SK-N-SH (cell line): ENCODE measurements around the gene RNF113B. TPM values are rescaled to one million over a fixed set of nuclear protein-coding genes. Genes with fewer than 3 reads are reported as not detected.

ENCODE experiments used
- CTCF ChIA-PET: fragments of 300-600, 350-600 bp; formaldehyde crosslinking; extraction: SDS; loops from one replicate; lab custom pipeline; 2021; lab: Yijun Ruan, JAX
- POLR2A ChIA-PET: fragments of 350-600 bp; sonication (Branson Sonifier 250); formaldehyde crosslinking; extraction: SDS; loops from one replicate; lab custom pipeline; 2020; ENCODE audit warnings: antibody characterized with exemption, inconsistent platforms; lab: Yijun Ruan, JAX
- DNase-seq: peaks from one replicate; pipeline ENCODE4 v3.0.0; 2012
- H2AFZ ChIP-seq: fragments of 200-600 bp; sonication (generic); 2 replicates; pipeline ENCODE4 v1.8.1; 2016; ENCODE audit warnings: antibody characterized with exemption, mild to moderate bottlenecking, low read depth
- H3F3A ChIP-seq: fragments of 200-600 bp; sonication (generic); replicated peaks from 2 replicates; pipeline ENCODE3; 2016; ENCODE audit warnings: antibody characterized with exemption, mild to moderate bottlenecking; ENCODE audit not compliant: insufficient read depth
- H3K27ac ChIP-seq, 2 experiments: fragments of 200-500 bp in 1 of 2; fragments of 200-600 bp in 1 of 2; sonication (Bioruptor generic) in 1 of 2; sonication (generic), shearing (Covaris generic) in 1 of 2; 2 replicates each; pipeline versions ENCODE4 v1.5.1 to v1.6.1; 2014 to 2016; ENCODE audit warnings: low read depth in 2 of 2, inconsistent platforms in 1 of 2, low read length in 1 of 2, mild to moderate bottlenecking in 1 of 2, mixed read lengths in 1 of 2
- H3K27me3 ChIP-seq: fragments of 200-600 bp; sonication (generic), shearing (Covaris generic); 2 replicates; pipeline ENCODE4 v1.6.1; 2016; ENCODE audit warnings: mixed run types; ENCODE audit not compliant: insufficient read depth
- H3K36me3 ChIP-seq, 2 experiments: fragments of 200-500 bp in 1 of 2; fragments of 200-600 bp in 1 of 2; sonication (Bioruptor generic) in 1 of 2; sonication (generic) in 1 of 2; replicated peaks in 1 of 2; 2 replicates each; pipeline versions ENCODE3 to v1.5.1; 2014 to 2016; ENCODE audit warnings: low read length in 1 of 2, mild to moderate bottlenecking in 1 of 2; ENCODE audit not compliant: insufficient read depth in 2 of 2, control insufficient read depth in 1 of 2
- H3K4me1 ChIP-seq, 2 experiments: fragments of 200-500 bp in 1 of 2; fragments of 200-600 bp in 1 of 2; sonication (Bioruptor generic) in 1 of 2; sonication (generic), shearing (Covaris generic) in 1 of 2; 2 replicates each; pipeline versions ENCODE4 v1.5.1 to v1.6.1; 2014 to 2016; ENCODE audit warnings: low read depth in 1 of 2, low read length in 1 of 2, mixed run types in 1 of 2; ENCODE audit not compliant: insufficient read depth in 2 of 2, control insufficient read depth in 1 of 2
- H3K4me2 ChIP-seq: fragments of 200-600 bp; sonication (generic), shearing (Covaris generic); 2 replicates; pipeline ENCODE4 v1.6.1; 2017; ENCODE audit warnings: mixed run types
- H3K4me3 ChIP-seq, 2 experiments: fragments of 200-500 bp in 1 of 2; fragments of 200-600 bp in 1 of 2; sonication (Bioruptor generic) in 1 of 2; sonication (generic), shearing (Covaris generic) in 1 of 2; 2 replicates each; pipeline versions ENCODE4 v1.5.1 to v1.8.1; 2014 to 2016; ENCODE audit warnings: low read depth in 2 of 2, inconsistent platforms in 1 of 2, low read length in 1 of 2, mild to moderate bottlenecking in 1 of 2, mixed read lengths in 1 of 2, moderate library complexity in 1 of 2
- H3K79me2 ChIP-seq: fragments of 200-600 bp; sonication (generic); 2 replicates; pipeline ENCODE4 v1.8.1; 2017; ENCODE audit warnings: mild to moderate bottlenecking; ENCODE audit not compliant: insufficient read depth
- H3K9ac ChIP-seq: fragments of 200-600 bp; sonication (generic); 2 replicates; pipeline ENCODE4 v1.6.1; 2017; ENCODE audit warnings: mixed run types
- H3K9me2 ChIP-seq: fragments of 200-600 bp; sonication (generic); 2 replicates; pipeline ENCODE4 v1.6.1; 2017; ENCODE audit warnings: mixed run types
- H3K9me3 ChIP-seq: fragments of 200-600 bp; sonication (generic); 2 replicates; pipeline ENCODE4 v1.6.1; 2017; ENCODE audit warnings: mixed run types, mild to moderate bottlenecking, moderate library complexity
- H4K20me1 ChIP-seq: fragments of 200-600 bp; sonication (generic); 2 replicates; pipeline ENCODE4 v1.6.1; 2017; ENCODE audit warnings: mild to moderate bottlenecking, mixed run types; ENCODE audit not compliant: insufficient read depth
- CTCF ChIP-seq: fragments of 200-600 bp; sonication (generic); IDR thresholded peaks from 2 replicates; pipeline ENCODE4 v1.6.1; 2017; ENCODE audit warnings: antibody characterized with exemption, mild to moderate bottlenecking, moderate library complexity
- ELF1 ChIP-seq: IDR thresholded peaks from 2 replicates; pipeline ENCODE4 v1.4.0; 2012
- EZH2phosphoT487 ChIP-seq: fragments of 200-600 bp; sonication (generic); IDR thresholded peaks from 2 replicates; pipeline ENCODE4 v1.6.1; 2017; ENCODE audit warnings: low read depth, mixed run types, mild to moderate bottlenecking, antibody characterized with exemption, moderate library complexity, borderline replicate concordance
- FOSL2 ChIP-seq: IDR thresholded peaks from 2 replicates; pipeline ENCODE4 v1.4.0; 2012; ENCODE audit warnings: low read depth, mild to moderate bottlenecking, moderate library complexity, borderline replicate concordance
- FOXJ3 ChIP-seq: sonication (generic); formaldehyde crosslinking; IDR thresholded peaks from 2 replicates; pipeline ENCODE4 v1.5.1; 2020; ENCODE audit warnings: mild to moderate bottlenecking, missing genetic modification reagents
- GABPA ChIP-seq: IDR thresholded peaks from 2 replicates; pipeline ENCODE4 v1.4.0; 2012; ENCODE audit warnings: low read depth, mild to moderate bottlenecking
- GATA2 ChIP-seq: sonication (generic); formaldehyde crosslinking; IDR thresholded peaks from 2 replicates; pipeline ENCODE4 v1.5.0; 2020; ENCODE audit warnings: mild to moderate bottlenecking, missing genetic modification reagents
- JUND ChIP-seq: IDR thresholded peaks from 2 replicates; pipeline ENCODE4 v1.4.0; 2012
- MEF2A ChIP-seq: IDR thresholded peaks from 2 replicates; pipeline ENCODE4 v1.4.0; 2012; ENCODE audit warnings: low read depth, borderline replicate concordance
- MXI1 ChIP-seq: IDR thresholded peaks from 2 replicates; pipeline ENCODE4 v1.6.1; 2012; ENCODE audit warnings: mild to moderate bottlenecking, low read depth, low read length, improper control_type of control experiment
- NFIC ChIP-seq: IDR thresholded peaks from 2 replicates; pipeline ENCODE4 v1.4.0; 2012; ENCODE audit warnings: borderline replicate concordance
- POLR2AphosphoS5 ChIP-seq: IDR thresholded peaks from 2 replicates; pipeline ENCODE4 v1.6.1; 2012; ENCODE audit warnings: low read depth, low read length
- RAD21 ChIP-seq: IDR thresholded peaks from 2 replicates; pipeline ENCODE4 v1.6.1; 2012; ENCODE audit warnings: mild to moderate bottlenecking, low read length
- RFX5 ChIP-seq: IDR thresholded peaks from 2 replicates; pipeline ENCODE4 v1.6.1; 2012; ENCODE audit warnings: mild to moderate bottlenecking, improper control_type of control experiment, low read length
- RXRA ChIP-seq: IDR thresholded peaks from 2 replicates; pipeline ENCODE4 v1.4.0; 2012; ENCODE audit warnings: low read depth, mild to moderate bottlenecking, borderline replicate concordance
- SMC3 ChIP-seq: IDR thresholded peaks from 2 replicates; pipeline ENCODE4 v1.6.1; 2012; ENCODE audit warnings: low read depth, low read length, improper control_type of control experiment
- WGBS: methylation state at CpG from one replicate; pipeline ENCODE4 v1.1.6; 2017; ENCODE audit warnings: low lambda C conversion rate; 5-methylcytosine and 5-hydroxymethylcytosine counted together
- polyA plus RNA-seq, 3 experiments: library from polyadenylated mRNA; depleted of rRNA; stranded (reverse); fragments of >200 nt; gene quantifications; 2 replicates each; pipeline ENCODE4 v1.2.3, GENCODE V29; 2012
- TF ChIP-seq, protein P1 (sequence below): IDR thresholded peaks from 2 replicates; pipeline ENCODE4 v1.6.1; 2012; ENCODE audit warnings: mild to moderate bottlenecking, low read depth, low read length, moderate library complexity
- TF ChIP-seq, protein P2 (sequence below): IDR thresholded peaks from 2 replicates; pipeline ENCODE4 v1.4.0; 2012; ENCODE audit warnings: low read depth

RNF113B gene
- polyA plus RNA-seq, 1 of the 3 experiments (the other 2 are of a cell fraction), result not detected

- Histone ChIP-seq H4K20me1 (peaks cover 9% of the 10 kb centered on the region; the same call in 1 of the 2 replicates), H3K9me2 (no peaks in the 10 kb centered on the region), H2AFZ (no peak overlapping the region), H3K27me3 (no peaks in the 10 kb centered on the region), H3K9ac (no peak overlapping the region), H3K27ac (no peak overlapping the region), H3K79me2 (peaks cover 84% of the 10 kb centered on the region; the same call in 1 of the 2 replicates), H3K36me3 (no peaks in the 10 kb centered on the region), H3K9me3 (no peaks in the 10 kb centered on the region), H3K4me1 (peaks cover 0 to 3% of the 10 kb centered on the region in 2 experiments; a peak in 1 of 4 replicates), H3F3A (no peaks in the 10 kb centered on the region), H3K4me3 (no peak overlapping the region), H3K4me2 (no peak overlapping the region)
- ChIA-PET POLR2A (interaction anchor here (0.6 to 0.7 kb wide), 2 partner anchors 20 to 223 kb away, joined by 3 read pairs; partner anchors contain the start of gene FARP1), CTCF (no interaction called here)
- TF ChIP-seq RFX5, result no peak
- TF ChIP-seq EZH2phosphoT487, result no peak
- TF ChIP-seq, protein P1, sequence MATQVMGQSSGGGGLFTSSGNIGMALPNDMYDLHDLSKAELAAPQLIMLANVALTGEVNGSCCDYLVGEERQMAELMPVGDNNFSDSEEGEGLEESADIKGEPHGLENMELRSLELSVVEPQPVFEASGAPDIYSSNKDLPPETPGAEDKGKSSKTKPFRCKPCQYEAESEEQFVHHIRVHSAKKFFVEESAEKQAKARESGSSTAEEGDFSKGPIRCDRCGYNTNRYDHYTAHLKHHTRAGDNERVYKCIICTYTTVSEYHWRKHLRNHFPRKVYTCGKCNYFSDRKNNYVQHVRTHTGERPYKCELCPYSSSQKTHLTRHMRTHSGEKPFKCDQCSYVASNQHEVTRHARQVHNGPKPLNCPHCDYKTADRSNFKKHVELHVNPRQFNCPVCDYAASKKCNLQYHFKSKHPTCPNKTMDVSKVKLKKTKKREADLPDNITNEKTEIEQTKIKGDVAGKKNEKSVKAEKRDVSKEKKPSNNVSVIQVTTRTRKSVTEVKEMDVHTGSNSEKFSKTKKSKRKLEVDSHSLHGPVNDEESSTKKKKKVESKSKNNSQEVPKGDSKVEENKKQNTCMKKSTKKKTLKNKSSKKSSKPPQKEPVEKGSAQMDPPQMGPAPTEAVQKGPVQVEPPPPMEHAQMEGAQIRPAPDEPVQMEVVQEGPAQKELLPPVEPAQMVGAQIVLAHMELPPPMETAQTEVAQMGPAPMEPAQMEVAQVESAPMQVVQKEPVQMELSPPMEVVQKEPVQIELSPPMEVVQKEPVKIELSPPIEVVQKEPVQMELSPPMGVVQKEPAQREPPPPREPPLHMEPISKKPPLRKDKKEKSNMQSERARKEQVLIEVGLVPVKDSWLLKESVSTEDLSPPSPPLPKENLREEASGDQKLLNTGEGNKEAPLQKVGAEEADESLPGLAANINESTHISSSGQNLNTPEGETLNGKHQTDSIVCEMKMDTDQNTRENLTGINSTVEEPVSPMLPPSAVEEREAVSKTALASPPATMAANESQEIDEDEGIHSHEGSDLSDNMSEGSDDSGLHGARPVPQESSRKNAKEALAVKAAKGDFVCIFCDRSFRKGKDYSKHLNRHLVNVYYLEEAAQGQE, result no peak
- TF ChIP-seq JUND, result no peak
- TF ChIP-seq RAD21, result no peak
- no peak for TF ChIP-seq GABPA
- no peak for TF ChIP-seq FOSL2
- no peak for TF ChIP-seq POLR2AphosphoS5
- TF ChIP-seq, protein P2, sequence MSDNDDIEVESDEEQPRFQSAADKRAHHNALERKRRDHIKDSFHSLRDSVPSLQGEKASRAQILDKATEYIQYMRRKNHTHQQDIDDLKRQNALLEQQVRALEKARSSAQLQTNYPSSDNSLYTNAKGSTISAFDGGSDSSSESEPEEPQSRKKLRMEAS, result no peak
- TF ChIP-seq ELF1, result no peak
- TF ChIP-seq SMC3, result no peak
- TF ChIP-seq NFIC, result no peak
- no peak for TF ChIP-seq MXI1
- TF ChIP-seq MEF2A, result no peak
- no peak for TF ChIP-seq FOXJ3 (CRISPR knock-in tag)
- no peak for TF ChIP-seq GATA2
- no peak for TF ChIP-seq CTCF
- TF ChIP-seq RXRA, result no peak
- 97% methylated on average over 5 of the region's 5 CpGs for WGBS
- no peak for DNase-seq
Observed at GRCh38 chr13:98162935-98163334, 14.1 kb downstream of the RNF113B start.
